HG02610 (cell line): ENCODE measurements around the gene UROD.
A peak's percentile ranks its signal among the peaks of the same experiment; 100 is the strongest.

Experiments used
- ATAC-seq: cut with Tn5 transposase; IDR thresholded peaks from one replicate; pipeline ENCODE4 v1.9.1; 2021; ENCODE audit warnings: mild to moderate bottlenecking, moderate library complexity; ENCODE audit not compliant: unreplicated experiment

UROD gene

DNA sequence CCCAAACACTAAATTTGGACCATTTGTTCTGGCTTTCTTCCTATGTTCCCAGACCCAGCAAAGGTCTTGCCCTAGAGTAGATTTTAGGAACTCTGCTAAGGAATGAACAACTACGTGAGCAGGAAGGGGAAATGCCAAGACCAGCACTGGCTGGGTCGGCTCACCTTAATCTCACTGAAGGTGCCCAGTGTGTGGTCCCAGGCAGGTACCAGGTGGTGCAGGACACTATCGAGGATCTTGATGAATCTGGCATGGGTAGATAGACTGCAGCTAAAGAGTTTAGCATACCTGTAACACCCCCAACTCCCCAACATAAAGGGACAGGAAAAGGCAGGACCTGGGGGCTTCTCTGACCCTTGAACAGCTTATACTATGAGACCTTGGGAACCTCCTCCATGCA lies 4.0 kb upstream of the UROD start:
- no peak for ATAC-seq

DNA sequence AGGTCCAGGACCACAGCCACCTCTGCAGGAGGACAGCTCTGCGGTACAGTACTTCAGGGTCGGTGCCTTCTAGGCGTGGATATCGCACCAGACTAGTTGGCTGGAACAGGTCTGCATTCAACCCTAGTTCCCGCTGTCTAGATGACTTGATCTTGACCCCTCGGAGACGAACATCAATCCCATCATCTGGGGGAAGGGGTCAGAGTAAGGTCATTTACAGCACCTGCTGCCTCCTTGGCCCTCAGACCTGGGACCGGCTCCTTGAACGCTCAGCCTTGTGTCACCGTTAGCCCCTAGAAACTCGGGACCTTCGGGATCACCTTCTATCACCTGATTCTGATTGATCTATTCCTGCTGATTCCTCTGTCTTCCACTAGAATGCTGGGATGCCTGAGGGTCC lies 3.5 kb upstream of the UROD start:
- ATAC-seq: no peak

DNA sequence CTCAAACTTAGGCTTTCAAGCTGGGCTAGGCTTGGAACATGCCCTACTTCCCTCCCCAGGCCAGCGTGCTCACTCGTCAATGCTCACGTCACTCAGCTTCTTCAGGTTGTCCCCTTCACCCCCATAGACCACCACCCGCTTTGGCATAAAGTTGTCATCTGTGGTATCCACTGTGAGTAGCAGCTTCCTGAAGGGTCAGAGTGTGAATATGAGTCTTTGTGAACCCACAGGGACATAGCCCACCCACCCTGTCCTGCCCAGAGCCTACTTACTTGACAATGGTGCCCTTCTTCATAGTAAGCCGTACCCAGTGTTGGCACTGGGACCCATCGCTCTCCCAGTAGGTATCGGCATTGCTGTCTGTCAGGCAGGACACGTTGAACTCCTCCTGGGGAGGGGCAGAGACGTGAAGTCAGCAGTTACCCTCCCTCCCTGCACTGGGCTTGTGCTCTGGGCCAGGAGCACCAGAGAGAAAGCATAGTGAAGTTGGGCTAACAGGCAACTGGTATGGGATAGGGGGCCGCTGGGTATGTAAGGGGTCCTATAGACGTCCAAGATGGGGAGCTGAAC lies 2.7 kb upstream of the UROD start:
- ATAC-seq: no peak

DNA sequence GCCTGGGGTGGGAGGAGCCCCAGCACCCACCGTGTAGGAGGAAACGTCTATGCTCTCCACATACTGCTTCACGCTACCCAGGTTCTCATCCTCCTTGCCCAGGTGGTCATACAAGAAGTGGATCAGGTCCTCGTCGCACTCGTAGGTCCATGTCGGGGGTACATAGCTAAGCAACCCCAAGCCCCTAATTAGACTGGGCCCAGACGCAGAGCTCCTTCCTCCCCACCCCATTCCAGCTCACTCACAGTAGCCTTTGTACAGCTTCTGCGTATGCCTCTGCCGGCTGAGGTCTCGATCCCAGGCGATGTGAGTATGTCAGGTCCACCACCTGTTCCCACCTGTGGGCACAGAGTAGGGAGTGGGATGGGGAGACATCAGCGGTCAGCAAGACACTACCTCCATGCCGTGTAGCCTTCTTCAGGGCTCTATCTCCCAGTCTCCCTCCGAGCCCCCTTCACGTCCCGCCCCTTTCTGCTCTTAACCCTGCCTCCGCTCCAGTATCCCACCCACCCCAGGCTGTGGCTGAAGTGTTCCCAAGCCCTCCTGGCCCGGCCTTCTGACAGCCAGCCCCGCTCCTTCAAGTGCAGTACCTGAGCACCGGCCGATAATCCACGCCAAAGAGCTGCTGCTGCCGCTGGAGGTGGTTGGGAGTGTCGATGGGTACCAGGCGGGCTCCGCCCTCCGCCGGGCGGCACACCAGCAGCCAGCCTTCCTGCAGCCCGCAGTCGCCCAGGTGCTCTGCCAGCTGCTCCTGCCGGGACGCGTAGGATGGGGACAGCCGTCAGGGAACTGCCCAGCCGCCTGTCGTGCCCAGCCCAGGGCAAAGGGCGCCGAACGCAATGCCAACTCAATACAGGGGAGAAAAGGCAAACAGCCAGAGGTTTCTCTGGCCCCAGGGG lies 1.8 kb upstream of the UROD start:
- ATAC-seq: no peak

DNA sequence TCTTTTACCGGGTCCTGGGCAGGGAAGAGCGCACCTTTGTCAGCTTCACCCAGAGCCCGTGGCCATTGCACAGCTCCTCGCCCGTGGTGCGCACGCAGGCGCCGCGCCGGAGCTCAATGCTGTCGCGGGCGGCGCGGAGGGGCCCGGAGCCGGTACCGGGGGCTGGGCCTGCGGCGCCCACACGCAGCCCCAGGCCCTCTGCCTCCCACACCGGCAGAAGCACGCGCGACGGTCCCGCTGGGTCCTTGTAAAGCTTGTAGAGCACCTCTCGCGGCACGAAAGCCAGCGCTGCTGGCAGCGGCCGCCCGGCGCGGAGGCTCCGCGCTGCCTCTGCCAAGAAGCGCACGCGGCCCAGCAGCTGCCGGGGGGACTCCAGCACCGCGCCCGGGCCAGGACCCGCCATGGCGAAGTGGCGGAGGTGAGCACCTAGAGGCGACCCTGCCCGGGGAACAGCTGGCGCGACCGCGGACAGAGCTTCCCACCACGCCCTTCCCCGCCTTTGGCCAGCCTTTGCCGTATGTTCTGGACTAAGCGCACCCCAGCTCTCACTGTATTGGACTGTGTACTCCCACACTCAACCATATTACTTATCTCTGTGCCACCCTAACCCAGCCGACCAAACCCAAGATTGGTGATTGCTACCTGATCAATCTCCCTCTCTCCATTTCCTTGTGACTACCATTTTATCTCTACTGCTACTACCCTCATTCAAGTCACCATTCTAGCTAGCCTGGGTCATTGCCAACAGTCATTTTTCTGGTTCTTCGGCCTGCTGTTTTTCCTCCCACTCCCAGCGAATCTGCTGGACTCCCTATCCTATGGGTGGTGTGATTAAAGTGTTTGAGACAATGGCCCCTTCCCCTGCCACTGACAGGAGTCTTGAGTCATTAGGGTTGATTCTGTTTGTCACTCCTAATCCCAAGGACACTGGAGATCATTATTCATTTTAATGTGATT lies 921 bp upstream of the UROD start, which contains the start of gene HECTD3:
HECTD3 (minus strand) TSS at position 470 of the 957 bp plus-strand sequence; CDS start at position 403, 67 bp downstream.
- ATAC-seq: peak; percentile 71

DNA sequence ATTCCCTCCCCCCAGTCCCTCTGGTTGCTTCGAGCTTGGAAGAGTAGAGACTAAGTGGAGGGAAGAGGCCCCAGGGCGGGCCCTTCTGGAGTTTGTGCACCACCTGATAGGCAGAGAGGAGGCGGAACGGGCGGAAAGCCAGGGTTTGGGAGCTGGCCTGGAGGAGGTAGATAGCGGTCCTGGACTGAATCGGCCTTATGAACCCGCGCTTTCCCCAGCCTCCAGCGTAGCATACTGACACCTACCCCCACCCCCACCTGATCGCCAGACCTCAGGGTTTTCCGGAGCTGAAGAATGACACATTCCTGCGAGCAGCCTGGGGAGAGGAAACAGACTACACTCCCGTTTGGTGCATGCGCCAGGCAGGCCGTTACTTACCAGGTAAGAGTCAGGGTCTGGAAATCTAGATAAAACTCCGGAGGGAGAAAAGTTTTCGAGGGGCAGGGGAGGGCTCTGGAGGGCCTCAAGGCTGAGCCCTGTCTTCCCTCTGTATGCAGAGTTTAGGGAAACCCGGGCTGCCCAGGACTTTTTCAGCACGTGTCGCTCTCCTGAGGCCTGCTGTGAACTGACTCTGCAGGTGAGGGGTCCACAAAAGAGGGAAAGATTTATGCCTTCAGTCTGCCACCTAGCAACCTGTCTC lies 705 bp downstream of the UROD start:
- ATAC-seq: no peak

DNA sequence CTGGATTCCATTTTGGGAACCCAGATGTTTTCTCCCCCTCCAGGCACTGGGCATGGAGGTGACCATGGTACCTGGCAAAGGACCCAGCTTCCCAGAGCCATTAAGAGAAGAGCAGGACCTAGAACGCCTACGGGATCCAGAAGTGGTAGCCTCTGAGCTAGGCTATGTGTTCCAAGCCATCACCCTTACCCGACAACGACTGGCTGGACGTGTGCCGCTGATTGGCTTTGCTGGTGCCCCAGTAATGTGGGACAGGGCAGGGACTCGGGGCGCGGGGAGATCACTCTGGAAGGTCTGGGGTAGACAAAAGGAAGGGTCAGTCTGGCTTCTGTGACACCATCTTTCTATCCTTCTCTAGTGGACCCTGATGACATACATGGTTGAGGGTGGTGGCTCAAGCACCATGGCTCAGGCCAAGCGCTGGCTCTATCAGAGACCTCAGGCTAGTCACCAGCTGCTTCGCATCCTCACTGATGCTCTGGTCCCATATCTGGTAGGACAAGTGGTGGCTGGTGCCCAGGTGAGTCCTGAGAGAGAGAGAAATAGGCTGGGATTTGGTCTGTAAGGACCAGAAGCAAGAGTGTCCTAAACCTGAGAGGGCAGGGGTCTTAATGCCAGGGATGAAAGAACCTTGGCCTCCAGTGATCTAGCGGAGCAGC lies 1.6 kb downstream of the UROD start:
- ATAC-seq: no peak

DNA sequence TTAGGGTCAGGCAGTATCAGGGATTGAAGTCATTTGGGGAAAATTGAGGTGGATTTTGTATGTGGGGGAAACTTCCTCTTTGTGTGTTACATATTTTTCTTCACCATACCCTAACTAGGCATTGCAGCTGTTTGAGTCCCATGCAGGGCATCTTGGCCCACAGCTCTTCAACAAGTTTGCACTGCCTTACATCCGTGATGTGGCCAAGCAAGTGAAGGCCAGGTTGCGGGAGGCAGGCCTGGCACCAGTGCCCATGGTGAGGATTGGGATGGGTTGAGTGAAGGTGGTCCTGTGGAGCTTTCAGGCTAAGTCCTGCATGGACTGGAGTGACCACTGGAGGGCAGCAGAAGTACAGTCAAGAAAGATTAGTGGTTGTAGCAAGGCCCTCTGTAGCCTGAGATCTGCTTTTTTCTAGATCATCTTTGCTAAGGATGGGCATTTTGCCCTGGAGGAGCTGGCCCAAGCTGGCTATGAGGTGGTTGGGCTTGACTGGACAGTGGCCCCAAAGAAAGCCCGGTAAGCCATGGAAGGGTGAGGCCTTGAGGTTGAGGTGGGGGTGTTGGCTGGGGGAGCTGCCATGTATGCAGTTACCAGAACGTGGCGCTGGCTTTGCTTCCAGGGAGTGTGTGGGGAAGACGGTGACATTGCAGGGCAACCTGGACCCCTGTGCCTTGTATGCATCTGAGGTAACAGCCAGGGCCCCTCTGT lies 2.4 kb downstream of the UROD start:
- ATAC-seq: no peak

DNA sequence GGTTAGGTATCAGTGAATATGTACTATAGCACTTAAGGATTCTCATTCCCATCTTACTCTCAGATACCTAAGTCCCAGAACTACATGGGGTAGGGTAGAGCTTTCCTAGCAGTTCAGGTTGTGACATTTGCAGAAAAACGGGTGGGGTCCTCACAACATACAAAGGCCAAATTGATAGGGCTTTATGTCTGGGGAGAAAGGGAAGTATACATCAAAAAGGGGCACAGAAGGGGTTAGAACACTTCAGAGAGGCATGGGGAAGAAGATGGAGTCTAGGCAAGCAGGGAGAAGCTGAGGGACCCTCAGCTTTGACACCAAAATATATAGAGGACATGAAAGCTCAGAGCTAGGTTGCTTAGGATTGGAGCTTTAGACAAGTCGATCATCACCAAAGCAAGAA lies 3.6 kb downstream of the UROD start:
- ATAC-seq: no peak

DNA sequence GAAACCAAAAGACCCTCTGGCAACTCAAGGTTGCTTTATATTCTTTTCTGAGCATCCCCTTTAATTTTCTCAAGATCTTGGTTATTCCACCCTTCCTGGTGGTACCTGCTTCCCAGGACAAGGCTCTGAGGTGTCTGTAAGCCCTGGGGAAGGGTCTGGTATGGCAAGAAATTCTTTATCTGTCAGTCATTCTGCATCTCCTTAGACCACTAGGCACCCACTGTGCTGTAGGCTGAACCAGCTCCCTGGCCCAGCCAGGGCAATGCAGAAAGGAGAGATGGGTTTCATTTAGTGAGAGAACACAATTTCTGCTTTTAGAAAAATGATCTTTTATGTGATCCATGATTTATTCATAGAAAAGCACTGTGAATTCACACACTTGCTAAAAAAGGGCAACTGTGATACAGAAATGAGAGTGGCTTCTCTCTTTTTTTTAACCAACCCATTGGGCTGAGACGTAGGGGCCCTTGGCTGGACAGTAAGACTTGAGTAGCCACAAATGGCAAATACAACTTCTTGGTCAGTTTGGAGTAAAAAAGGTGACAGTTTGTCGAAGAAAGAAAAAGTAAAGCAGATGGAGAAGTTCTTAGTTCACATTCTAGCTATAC lies 4.1 kb downstream of the UROD start:
- ATAC-seq: no peak

DNA sequence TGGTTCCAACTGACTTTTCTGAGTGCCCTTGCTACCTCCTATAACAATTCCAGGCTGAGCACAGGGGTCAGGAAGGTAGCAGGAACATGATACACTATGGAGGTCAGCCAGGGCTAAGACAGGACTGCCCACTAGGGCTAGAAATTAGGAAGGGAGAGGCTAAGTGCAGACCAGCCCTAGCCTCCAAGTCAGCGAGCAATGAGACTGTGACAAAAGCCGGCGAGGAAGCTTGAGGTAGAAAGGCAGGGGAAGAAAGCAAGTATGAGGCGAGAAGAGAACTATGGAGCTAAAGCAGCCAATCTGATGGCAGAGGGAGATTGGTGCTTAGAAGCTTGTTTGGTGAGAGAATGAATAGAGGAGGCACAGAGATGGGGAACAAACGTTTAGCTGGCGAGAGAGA lies 4.7 kb downstream of the UROD start:
- no peak for ATAC-seq

DNA sequence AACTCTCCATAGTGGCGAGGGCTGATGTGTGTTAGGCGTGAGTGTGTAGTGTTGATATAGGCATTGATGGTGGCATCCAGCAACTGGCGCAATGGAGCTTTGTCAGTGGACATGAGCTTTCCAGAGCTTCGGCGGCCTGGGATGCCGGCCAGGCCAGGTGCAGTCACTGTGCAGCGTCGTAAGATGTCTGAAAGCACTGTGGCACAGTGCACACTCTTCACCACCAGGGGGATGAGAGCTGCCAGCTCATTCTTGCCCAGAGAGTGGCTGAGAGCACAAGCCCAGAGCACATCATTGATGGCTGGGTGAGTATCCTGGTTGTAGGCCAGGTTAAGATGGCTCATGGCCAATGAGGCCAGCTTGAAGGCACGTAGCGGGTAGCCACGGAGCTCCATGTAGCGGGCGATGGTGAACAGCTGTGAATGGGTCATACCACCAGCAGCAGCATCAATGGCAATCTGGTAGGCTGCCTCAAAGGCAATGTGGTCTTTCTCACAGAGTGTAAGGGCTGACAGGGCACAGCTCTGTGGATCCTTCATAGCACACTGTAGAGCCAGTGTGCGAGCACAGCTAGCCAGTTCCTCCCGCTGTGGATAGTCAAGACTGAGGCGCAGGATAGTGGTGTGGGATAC lies 6.7 kb downstream of the UROD start:
- peak; percentile 67 for ATAC-seq

DNA sequence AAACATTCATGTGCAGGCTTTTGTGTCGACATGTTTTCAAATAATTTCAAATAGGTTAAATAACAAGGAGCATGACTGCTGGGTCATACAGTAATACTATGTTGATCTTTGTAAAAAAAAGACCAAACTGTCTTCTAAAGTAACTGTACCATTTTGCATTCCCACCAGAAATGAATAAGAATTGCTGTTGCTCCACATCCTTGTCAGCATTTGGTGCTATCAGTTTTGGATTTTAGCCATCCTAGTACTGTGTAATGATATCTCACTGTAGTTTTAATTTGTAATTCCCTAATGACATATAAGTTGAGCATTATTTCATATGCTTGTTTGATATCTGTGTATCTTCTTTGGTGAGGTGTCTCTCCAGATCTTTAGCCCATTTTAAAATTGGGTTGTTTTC lies 11.6 kb downstream of the UROD start:
- no peak for ATAC-seq

DNA sequence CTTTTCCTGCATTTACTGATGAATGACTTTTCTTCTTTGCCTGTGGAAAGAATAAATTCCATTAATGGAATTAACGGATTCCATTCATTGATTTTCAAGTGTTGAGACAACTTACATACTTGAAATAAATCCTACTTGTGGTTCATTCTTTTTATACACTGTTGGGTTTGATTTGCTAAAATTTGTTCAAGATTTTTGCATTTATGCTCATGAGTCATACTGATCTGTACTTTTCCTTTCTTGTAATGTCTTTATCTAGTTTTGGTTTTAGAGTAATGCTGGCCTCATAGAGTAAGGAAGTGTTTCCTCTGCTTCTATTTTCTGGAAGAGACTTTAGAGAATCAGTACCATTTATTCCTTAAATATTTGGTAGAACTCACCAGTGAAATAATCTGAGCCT lies 14.4 kb downstream of the UROD start:
- ATAC-seq: no peak

DNA sequence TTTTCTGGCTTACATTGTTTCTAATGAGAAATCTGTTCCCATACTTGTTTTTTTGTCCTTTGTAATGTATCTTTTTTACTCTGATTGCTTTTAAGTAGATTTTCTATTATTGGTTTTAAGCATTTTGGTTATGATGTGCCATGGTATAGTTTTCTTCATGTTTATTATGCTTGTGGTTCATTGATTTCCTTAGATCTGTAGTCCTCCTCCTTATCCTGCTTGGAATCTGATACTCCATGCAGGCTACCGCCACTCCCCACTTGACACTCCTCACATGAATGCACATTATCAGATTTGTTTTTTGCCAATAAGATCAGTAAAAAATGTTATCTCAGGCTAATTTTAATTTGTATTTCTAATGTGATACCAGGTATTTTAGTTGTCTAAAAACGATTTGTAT lies 20.8 kb downstream of the UROD start:
- no peak for ATAC-seq

DNA sequence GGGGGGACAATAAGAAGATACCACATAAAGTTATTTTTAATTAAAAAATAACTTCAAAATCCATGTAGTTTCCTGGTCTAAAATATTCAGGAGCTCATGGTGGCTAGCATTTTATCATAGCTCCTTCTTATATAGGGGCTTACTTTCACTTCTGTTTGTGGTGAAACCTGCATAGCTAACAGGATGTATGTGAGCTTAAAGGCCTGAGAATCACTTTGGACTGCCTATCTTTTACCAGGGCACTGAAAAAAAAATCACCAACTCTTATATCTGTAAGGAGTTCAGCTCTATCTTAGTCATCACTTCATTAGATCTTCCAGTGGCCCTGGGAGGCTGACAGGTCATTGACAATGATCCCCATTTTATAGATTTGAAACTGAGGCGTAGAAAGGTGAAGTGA lies 21.3 kb downstream of the UROD start:
- ATAC-seq: no peak

DNA sequence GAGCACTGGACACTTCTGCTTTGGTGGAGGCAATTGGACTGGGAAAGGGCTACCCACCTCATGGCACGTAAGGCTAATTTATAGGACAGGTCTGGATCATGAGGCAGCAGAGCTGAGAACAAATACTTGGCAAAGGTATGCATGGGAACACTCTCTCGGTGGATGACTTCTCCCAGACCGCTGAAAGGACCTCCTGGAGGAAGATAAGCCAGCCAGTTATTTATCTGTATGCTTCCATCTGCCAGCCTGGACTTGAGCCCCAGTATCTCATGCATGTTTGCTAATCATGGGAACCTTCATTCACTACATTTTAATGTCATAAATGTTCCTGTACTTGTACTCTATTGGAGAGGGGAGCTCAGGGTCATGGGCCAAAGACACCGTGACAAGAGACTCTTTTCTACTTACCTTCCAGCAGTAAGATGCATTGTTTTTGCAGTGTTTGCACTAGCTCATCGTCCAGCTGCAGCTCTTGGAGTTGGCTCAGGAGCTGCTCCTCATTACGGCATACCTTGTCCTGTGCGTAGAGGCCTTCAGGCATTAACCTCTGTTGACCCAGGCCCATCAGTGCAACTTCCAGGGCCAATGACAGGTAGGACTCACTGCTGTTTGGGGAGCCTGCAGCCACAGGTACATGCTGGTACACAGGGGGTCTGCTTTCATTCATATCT lies 23.7 kb downstream of the UROD start:
- no peak for ATAC-seq

DNA sequence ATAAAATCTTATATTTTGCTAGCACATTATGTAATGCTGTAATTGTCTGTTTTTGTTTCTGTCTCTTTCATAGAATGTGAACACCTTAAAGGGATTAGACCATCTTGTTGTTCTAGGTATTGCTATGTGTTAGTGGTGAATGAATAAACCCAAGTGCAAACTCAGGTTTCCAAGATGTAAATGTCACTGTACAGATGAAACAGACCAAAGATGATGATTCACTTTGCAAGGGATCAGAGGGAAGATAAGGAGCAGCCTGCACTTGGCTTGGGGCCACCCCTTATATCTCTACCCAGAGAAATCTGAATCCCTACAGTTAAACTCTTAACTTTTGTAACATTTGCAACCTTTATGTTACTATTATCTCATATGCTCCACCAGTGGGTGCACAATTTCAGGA lies 25.4 kb downstream of the UROD start:
- ATAC-seq: no peak
